Lung (tissue), 12 donors: ENCODE measurements around the gene HTRA3. TPM values are rescaled to one million over a fixed set of nuclear protein-coding genes. Genes with fewer than 3 reads are reported as not detected.

ENCODE experiments used
- ATAC-seq: fragments of 200-7000 bp; cut with Tn5 transposase; one replicate; pipeline ENCODE4 v1.9.1; 2020; ENCODE audit warnings: moderate number of reproducible peaks; ENCODE audit not compliant: insufficient read depth, low FRiP score
- DNase-seq, 3 donors: peaks; one replicate each; pipeline ENCODE4 v3.0.0-alpha.2; 2013 to 2017
- H3K27ac ChIP-seq, 2 donors: one replicate each; pipeline ENCODE4 v1.5.1; 2013; ENCODE audit warnings: mild to moderate bottlenecking in 2 of 2, moderate library complexity in 2 of 2, control low read depth in 1 of 2, inconsistent platforms in 1 of 2, low read depth in 1 of 2, low read length in 1 of 2
- H3K27me3 ChIP-seq, 3 donors: one replicate each; pipeline ENCODE4 v1.5.1; 2013; ENCODE audit warnings: low read length in 2 of 3; ENCODE audit not compliant: control insufficient read depth in 3 of 3, insufficient read depth in 3 of 3
- H3K36me3 ChIP-seq, 4 donors: one replicate each; pipeline ENCODE4 v1.5.1; 2013; ENCODE audit warnings: low read length in 4 of 4, mild to moderate bottlenecking in 1 of 4, moderate library complexity in 1 of 4; ENCODE audit not compliant: control insufficient read depth in 4 of 4, insufficient read depth in 4 of 4
- H3K4me1 ChIP-seq, 5 donors: one replicate each; pipeline ENCODE4 v1.5.1; 2013; ENCODE audit warnings: low read length in 5 of 5, mild to moderate bottlenecking in 2 of 5, moderate library complexity in 1 of 5; ENCODE audit not compliant: control insufficient read depth in 5 of 5, insufficient read depth in 5 of 5
- H3K4me3 ChIP-seq: one replicate; pipeline ENCODE4 v1.5.1; 2013; ENCODE audit warnings: mild to moderate bottlenecking, control low read depth, moderate library complexity
- H3K9ac ChIP-seq, 2 donors: one replicate each; pipeline ENCODE4 v1.5.1; 2013; ENCODE audit warnings: low read length in 2 of 2, control low read depth in 1 of 2; ENCODE audit not compliant: insufficient read depth in 1 of 2
- H3K9me3 ChIP-seq, 4 donors: one replicate each; pipeline ENCODE4 v1.5.1; 2013; ENCODE audit warnings: low read length in 3 of 4, mild to moderate bottlenecking in 1 of 4, moderate library complexity in 1 of 4; ENCODE audit not compliant: control insufficient read depth in 4 of 4, insufficient read depth in 3 of 4
- WGBS, 2 donors: extraction: QIAGEN DNeasy Blood & Tissue Kit; methylation state at CpG; one replicate each; pipeline ENCODE4 v1.1.7; 2013; 5-methylcytosine and 5-hydroxymethylcytosine counted together
- polyA plus RNA-seq, 2 donors: library from polyadenylated mRNA; stranded (reverse); fragments of 200-250 nt; gene quantifications; one replicate each; pipeline ENCODE4 v1.2.1, GENCODE V29; 2013
- total RNA-seq, 2 donors: library from RNA; depleted of rRNA in 1 of 2; stranded (reverse); fragments of >200 nt in 1 of 2; gene quantifications; one replicate each; pipeline ENCODE4 v1.2.1, GENCODE V29; 2014 to 2021
- TF ChIP-seq, protein P1 (sequence below): IDR thresholded peaks from 2 replicates; pipeline ENCODE4 v1.5.1; 2012; ENCODE audit warnings: mild to moderate bottlenecking; ENCODE audit errors: control extremely low read depth, extremely low read depth
- donor health status: control.
- donor health status: control.
- donor health status: Bipolar disorder and iron deficiency.
- donor health status: healthy.
- donor health status: DM: yes; HTN: yes; CAD: no.

The HTRA3 gene
- total and polyA plus RNA-seq, 4 donors: 9.5 to 23.5 (median 17.8) TPM

DNA sequence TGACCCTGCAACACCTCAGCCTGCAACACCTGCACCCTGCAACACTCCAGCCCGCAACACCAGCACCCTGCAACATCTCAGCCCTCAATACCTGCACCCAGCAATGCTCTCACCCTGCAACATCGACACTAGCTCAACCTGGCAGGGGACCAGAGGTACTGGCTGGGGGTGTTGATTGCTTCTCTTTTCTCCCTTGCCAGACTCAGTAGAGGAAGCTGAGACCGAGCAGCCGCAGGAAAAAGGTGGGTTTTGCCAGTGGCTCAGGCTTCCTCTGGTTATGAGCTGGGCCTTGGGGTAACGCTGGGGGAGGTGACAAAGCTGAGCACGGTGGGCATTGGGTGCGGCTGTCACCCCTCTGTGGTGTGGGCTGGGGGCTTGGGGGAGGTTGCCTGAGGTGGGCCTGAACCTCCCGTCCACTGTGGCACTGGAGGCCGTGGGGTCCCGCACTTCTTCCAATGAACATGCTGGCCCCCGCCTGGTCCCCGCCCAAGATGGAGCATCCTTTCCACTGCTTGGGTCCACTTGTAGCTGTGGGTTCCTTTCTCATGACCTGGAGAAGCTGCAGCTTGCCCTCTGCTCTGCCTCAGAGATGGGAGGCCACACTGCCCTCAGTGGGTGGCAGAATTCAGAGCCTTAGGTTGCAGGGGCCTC is 44.5 kb upstream of the HTRA3 start:
- H3K9me3 ChIP-seq: peaks cover 0 to 4% (median under 1%) of the 10 kb centered on the region in 4 donors
- WGBS, 2 donors: 31 to 65% methylated on average over 10 to 12 of the region's 12 CpGs
- H3K4me3 ChIP-seq: no peak overlapping the region
- H3K36me3 ChIP-seq: peaks cover 0 to 55% (median 6%) of the 10 kb centered on the region in 4 donors
- H3K27me3 ChIP-seq: no peaks in the 10 kb centered on the region
- ATAC-seq (no peak), DNase-seq (no peak)
- no peak overlapping the region for H3K27ac ChIP-seq
- no peak overlapping the region for H3K9ac ChIP-seq
- TF ChIP-seq, protein P1, sequence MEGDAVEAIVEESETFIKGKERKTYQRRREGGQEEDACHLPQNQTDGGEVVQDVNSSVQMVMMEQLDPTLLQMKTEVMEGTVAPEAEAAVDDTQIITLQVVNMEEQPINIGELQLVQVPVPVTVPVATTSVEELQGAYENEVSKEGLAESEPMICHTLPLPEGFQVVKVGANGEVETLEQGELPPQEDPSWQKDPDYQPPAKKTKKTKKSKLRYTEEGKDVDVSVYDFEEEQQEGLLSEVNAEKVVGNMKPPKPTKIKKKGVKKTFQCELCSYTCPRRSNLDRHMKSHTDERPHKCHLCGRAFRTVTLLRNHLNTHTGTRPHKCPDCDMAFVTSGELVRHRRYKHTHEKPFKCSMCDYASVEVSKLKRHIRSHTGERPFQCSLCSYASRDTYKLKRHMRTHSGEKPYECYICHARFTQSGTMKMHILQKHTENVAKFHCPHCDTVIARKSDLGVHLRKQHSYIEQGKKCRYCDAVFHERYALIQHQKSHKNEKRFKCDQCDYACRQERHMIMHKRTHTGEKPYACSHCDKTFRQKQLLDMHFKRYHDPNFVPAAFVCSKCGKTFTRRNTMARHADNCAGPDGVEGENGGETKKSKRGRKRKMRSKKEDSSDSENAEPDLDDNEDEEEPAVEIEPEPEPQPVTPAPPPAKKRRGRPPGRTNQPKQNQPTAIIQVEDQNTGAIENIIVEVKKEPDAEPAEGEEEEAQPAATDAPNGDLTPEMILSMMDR: no peak
- peaks cover 0 to 17% (median 9%) of the 10 kb centered on the region in 5 donors for H3K4me1 ChIP-seq

DNA sequence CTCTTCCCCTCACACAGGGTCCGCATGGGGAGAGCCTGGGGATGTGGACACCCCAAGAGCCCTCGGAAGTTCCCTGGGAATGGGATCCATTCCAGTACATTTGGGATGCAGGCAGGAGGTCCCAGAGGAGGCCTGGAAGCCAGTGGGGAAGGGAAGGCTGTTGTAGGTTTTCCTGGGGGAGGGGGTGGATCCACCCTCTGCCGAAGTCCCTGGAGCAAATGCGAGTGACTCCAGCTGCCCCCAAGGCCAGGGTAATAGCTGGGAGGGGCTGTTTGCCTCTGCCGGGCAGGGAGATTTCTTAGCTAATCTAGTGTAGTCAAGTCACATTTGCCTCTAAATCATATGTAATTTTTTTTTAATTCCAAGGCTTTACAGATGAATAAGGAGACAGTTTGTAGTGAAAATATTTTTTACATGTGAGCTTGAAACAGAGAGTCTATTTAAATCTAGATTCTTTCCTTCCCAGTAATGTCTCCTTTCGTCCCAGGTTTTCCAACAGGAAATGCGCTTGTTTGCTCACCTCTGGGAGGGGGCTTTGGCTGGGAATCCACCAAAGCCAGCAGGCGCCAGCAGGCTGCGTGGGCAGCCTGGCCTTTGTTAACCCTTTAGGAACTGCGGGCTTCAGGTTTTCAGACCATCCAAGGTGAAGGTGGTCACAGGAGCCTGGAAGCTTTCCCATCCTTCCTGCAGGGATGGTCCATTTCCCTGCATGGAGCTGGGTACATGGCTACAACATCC is 43.7 kb upstream of the HTRA3 start:
- TF ChIP-seq, protein P1: no peak
- ATAC-seq (no peak), DNase-seq (no peak)
- Histone ChIP-seq H3K4me3 (no peak overlapping the region), H3K9ac (no peak overlapping the region), H3K4me1 (peaks cover 0 to 17% (median 9%) of the 10 kb centered on the region in 5 donors), H3K27me3 (no peaks in the 10 kb centered on the region), H3K27ac (no peak overlapping the region), H3K9me3 (peaks cover 0 to 2% (median 0%) of the 10 kb centered on the region in 4 donors), H3K36me3 (peaks cover 0 to 47% (median 6%) of the 10 kb centered on the region in 4 donors)
- 73 to 75% methylated on average over 10 of the region's 10 CpGs for WGBS, 2 donors

DNA sequence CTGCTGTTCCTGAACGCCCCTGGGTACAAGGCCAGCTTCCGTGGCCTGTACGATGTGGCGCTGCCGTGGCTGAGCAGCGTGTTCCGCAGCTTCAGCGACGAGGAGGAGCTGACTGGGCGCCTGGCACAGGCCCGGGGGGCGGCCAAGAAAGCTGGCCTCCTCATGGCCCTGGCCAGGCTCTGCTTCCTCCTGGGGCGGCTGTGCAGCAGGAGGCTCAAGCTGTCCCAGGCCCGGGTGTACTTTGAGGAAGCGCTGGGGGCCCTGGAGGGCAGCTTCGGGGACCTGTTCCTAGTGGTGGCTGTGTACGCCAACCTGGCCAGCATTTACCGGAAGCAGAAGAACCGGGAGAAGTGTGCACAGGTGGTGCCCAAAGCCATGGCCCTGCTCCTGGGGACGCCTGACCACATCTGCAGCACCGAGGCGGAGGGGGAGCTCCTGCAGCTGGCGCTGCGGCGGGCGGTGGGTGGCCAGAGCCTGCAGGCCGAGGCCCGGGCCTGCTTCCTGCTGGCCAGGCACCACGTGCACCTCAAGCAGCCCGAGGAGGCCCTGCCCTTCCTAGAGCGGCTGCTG is 42.3 kb upstream of the HTRA3 start:
- WGBS, 2 donors: 38 to 73% methylated on average over 31 of the region's 31 CpGs
- no peak for ATAC-seq
- H3K27ac ChIP-seq: no peak overlapping the region

More for the DNA sequence above, 42.3 kb upstream of the HTRA3 start:
- H3K27me3 ChIP-seq: no peaks in the 10 kb centered on the region
- H3K9ac ChIP-seq: no peak overlapping the region
- H3K4me3 ChIP-seq: no peak overlapping the region
- no peak for DNase-seq
- TF ChIP-seq, protein P1: no peak
- no peaks in the 10 kb centered on the region for H3K9me3 ChIP-seq
- H3K4me1 ChIP-seq: peaks cover 0 to 17% (median 9%) of the 10 kb centered on the region in 5 donors
- peaks cover 0 to 54% (median 6%) of the 10 kb centered on the region in 4 donors for H3K36me3 ChIP-seq
